Endothelial cell of umbilical vein (primary cell): ENCODE measurements around the gene ASB10. TPM values are rescaled to one million over a fixed set of nuclear protein-coding genes. Genes with fewer than 3 reads are reported as not detected.

Source experiments
- BruUV-seq: library from RNA; stranded (reverse); fragments of 400-500 nt; replicated peaks from 2 replicates; lab custom pipeline; 2021; lab: Mats Ljungman, UMichigan
- CTCF ChIA-PET: fragments of 300-600, 350-600 bp; sonication (Branson Sonifier 250); formaldehyde crosslinking; loops from one replicate; lab custom pipeline; 2021; ENCODE audit warnings: antibody characterized with exemption, inconsistent platforms; lab: Charles Lee
- POLR2A ChIA-PET: fragments of 300-600, 350-600 bp; sonication (Branson Sonifier 250); formaldehyde crosslinking; loops from one replicate; lab custom pipeline; 2021; ENCODE audit warnings: antibody characterized with exemption, inconsistent platforms; lab: Charles Lee
- DNase-seq: peaks from one replicate; pipeline ENCODE4 v3.0.0-alpha.2; 2011; ENCODE audit warnings: low read depth, low spot score
- FAIRE-seq: peaks from 2 replicates; lab custom pipeline; 2011; peaks lifted over from hg19 to GRCh38; lab: Jason Lieb, UNC
- H2AFZ ChIP-seq: 2 replicates; pipeline ENCODE4 v1.6.0; 2012; ENCODE audit warnings: low read depth, low read length, control low read depth, inconsistent platforms
- H3K27ac ChIP-seq: 2 replicates; pipeline ENCODE4 v1.5.1; 2011; ENCODE audit warnings: low read depth, mild to moderate bottlenecking, control low read depth, low read length, moderate library complexity; ENCODE audit not compliant: insufficient read depth
- H3K27me3 ChIP-seq, 2 experiments: 2 replicates each; pipeline versions ENCODE4 v1.6.0 to v1.6.1; 2011; ENCODE audit warnings: low read length in 2 of 2, mixed read lengths in 1 of 2; ENCODE audit not compliant: control insufficient read depth in 2 of 2, insufficient read depth in 2 of 2
- H3K36me3 ChIP-seq, 2 experiments: 2 replicates in 1 of 2; 3 replicates in 1 of 2; pipeline ENCODE4 v1.5.1; 2011; ENCODE audit warnings: low read length in 2 of 2, mild to moderate bottlenecking in 1 of 2, moderate library complexity in 1 of 2; ENCODE audit not compliant: control insufficient read depth in 2 of 2, insufficient read depth in 2 of 2; ENCODE audit errors: extremely low read depth in 1 of 2
- H3K4me1 ChIP-seq: 3 replicates; pipeline ENCODE4 v1.5.1; 2011; ENCODE audit warnings: mild to moderate bottlenecking, low read length; ENCODE audit not compliant: control insufficient read depth, insufficient read depth; ENCODE audit errors: extremely low read depth
- H3K4me2 ChIP-seq: 2 replicates; pipeline ENCODE4 v1.6.1; 2011; ENCODE audit warnings: low read length, control low read depth, mixed read lengths; ENCODE audit not compliant: insufficient read depth
- H3K4me3 ChIP-seq, 3 experiments: fragments of 200-600 bp in 1 of 3; sonication (generic), shearing (Covaris generic) in 1 of 3; replicated peaks in 1 of 3; 2 replicates each; pipeline ENCODE4 v1.5.1; 2011 to 2016; ENCODE audit warnings: control low read depth in 3 of 3, low read length in 3 of 3, mild to moderate bottlenecking in 2 of 3, inconsistent platforms in 1 of 3, low read depth in 1 of 3, moderate library complexity in 1 of 3; ENCODE audit not compliant: insufficient read depth in 1 of 3
- H3K79me2 ChIP-seq: 2 replicates; pipeline ENCODE4 v1.6.0; 2012; ENCODE audit warnings: low read length, inconsistent platforms; ENCODE audit not compliant: control insufficient read depth, insufficient read depth
- H3K9ac ChIP-seq: replicated peaks from 2 replicates; pipeline ENCODE3; 2011; ENCODE audit warnings: low read length, control low read depth; ENCODE audit not compliant: insufficient read depth; ENCODE audit errors: extremely low read depth
- H3K9me1 ChIP-seq: replicated peaks from 3 replicates; pipeline ENCODE4 v1.6.0; 2011; ENCODE audit warnings: mild to moderate bottlenecking, low read length; ENCODE audit not compliant: control insufficient read depth, insufficient read depth; ENCODE audit errors: extremely low read depth
- H3K9me3 ChIP-seq: replicated peaks from 2 replicates; pipeline ENCODE4 v1.5.1; 2012; ENCODE audit warnings: low read length, inconsistent platforms; ENCODE audit not compliant: control insufficient read depth, insufficient read depth
- H4K20me1 ChIP-seq: replicated peaks from 2 replicates; pipeline ENCODE3; 2011; ENCODE audit warnings: mild to moderate bottlenecking, low read length; ENCODE audit not compliant: control insufficient read depth, insufficient read depth; ENCODE audit errors: extremely low read depth
- EZH2 ChIP-seq: IDR thresholded peaks from 2 replicates; pipeline ENCODE4 v1.6.1; 2012; ENCODE audit warnings: borderline replicate concordance, low read depth, mild to moderate bottlenecking, moderate library complexity, low read length, inconsistent platforms; ENCODE audit not compliant: severe bottlenecking
- FOS ChIP-seq: IDR thresholded peaks from 2 replicates; pipeline ENCODE4 v1.6.1; 2011; ENCODE audit warnings: mild to moderate bottlenecking, low read length, moderate library complexity, borderline replicate concordance; ENCODE audit not compliant: insufficient read depth
- GATA2 ChIP-seq: IDR thresholded peaks from 2 replicates; pipeline ENCODE4 v1.7.0; 2011; ENCODE audit warnings: low read depth, mild to moderate bottlenecking, moderate library complexity, mixed read lengths, low read length; ENCODE audit not compliant: insufficient read length, insufficient read depth
- JUN ChIP-seq: IDR thresholded peaks from 2 replicates; pipeline ENCODE4 v1.6.1; 2011; ENCODE audit warnings: borderline replicate concordance, low read depth; ENCODE audit not compliant: insufficient read length, insufficient read depth
- MYC ChIP-seq: IDR thresholded peaks from one replicate; pipeline ENCODE4 v1.6.1; 2011; ENCODE audit warnings: mild to moderate bottlenecking, low read depth, low read length
- POLR2A ChIP-seq: IDR thresholded peaks from 2 replicates; pipeline ENCODE4 v1.6.1; 2012; ENCODE audit warnings: low read depth, mild to moderate bottlenecking, control low read depth, low read length
- POLR2AphosphoS5 ChIP-seq: IDR thresholded peaks from 2 replicates; pipeline ENCODE4 v1.6.1; 2012; ENCODE audit warnings: low read depth, mild to moderate bottlenecking, control low read depth, low read length, moderate library complexity; ENCODE audit not compliant: insufficient read depth
- dilution Hi-C: fragments of 300-500 bp; cut with MboI; formaldehyde crosslinking; loops from one replicate; pipeline ENCODE4 v1.15.0; 2019; ENCODE audit warnings: low sequenced_read_pairs; ENCODE audit not compliant: extremely low pct_ligation_motif_present
- intact Hi-C: fragments of 100-400 bp; cut with micrococcal nuclease; formaldehyde crosslinking; loops from one replicate; pipeline ENCODE4 v1.10.0; 2022
- polyA plus RNA-seq, 4 experiments: library from polyadenylated mRNA; depleted of rRNA in 3 of 4; stranded (reverse) in 3 of 4; unstranded in 1 of 4; fragments of >200 nt; gene quantifications; 2 replicates each; pipeline versions ENCODE4 v1.2.1 to v1.2.3, GENCODE V29; 2011 to 2012; ENCODE audit warnings: missing spikeins in 1 of 4
- total RNA-seq: library from RNA; stranded (reverse); gene quantifications from 2 replicates; pipeline ENCODE4 v1.2.3, GENCODE V29; 2021
- TF ChIP-seq, protein P1 (sequence below), 2 donors: IDR thresholded peaks; 1 replicate in 1 of 2; 2 replicates in 1 of 2; pipeline ENCODE4 v1.5.1; 2011; ENCODE audit warnings: low read length in 2 of 2, mild to moderate bottlenecking in 2 of 2, moderate library complexity in 2 of 2, control low read depth in 1 of 2, inconsistent platforms in 1 of 2, low read depth in 1 of 2; ENCODE audit not compliant: insufficient read depth in 1 of 2; ENCODE audit errors: extremely low read depth in 1 of 2
- TF ChIP-seq, protein P2 (sequence below): IDR thresholded peaks from 2 replicates; pipeline ENCODE4 v1.6.1; 2011; ENCODE audit not compliant: insufficient read depth, insufficient read length

The ASB10 gene
- total and polyA plus RNA-seq, 2 donors (not counting 3 experiments of a cell fraction or from before 2014, with no cell fraction given) = not detected

DNA sequence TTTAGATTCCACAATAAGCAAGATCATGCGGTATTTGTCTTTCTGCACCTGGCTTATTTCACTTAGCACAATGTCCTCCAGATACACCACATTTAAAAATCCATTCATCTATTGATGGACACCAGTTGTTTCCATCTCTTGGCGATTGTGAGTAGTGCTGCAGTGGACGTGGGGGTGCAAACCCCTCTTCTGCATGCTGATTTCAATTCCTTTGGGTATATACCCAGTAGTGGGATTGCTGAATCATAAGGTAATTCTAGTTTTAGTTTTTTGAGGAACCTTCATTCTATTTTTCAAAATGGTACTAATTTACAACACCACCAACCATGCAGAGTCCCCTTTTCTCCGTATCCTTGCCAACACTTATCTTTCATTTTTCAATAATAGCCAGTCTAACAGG is 2.0 kb upstream of the ASB10 start:
- BruUV-seq = no TSS peak
- no peak overlapping the region for H3K27ac ChIP-seq
- no peaks in the 10 kb centered on the region for H3K9me1 ChIP-seq
- TF ChIP-seq JUN (no peak), EZH2 (no peak), GATA2 (no peak), POLR2AphosphoS5 (no peak), MYC (no peak), FOS (no peak), POLR2A (no peak)
- TF ChIP-seq, protein P1, sequence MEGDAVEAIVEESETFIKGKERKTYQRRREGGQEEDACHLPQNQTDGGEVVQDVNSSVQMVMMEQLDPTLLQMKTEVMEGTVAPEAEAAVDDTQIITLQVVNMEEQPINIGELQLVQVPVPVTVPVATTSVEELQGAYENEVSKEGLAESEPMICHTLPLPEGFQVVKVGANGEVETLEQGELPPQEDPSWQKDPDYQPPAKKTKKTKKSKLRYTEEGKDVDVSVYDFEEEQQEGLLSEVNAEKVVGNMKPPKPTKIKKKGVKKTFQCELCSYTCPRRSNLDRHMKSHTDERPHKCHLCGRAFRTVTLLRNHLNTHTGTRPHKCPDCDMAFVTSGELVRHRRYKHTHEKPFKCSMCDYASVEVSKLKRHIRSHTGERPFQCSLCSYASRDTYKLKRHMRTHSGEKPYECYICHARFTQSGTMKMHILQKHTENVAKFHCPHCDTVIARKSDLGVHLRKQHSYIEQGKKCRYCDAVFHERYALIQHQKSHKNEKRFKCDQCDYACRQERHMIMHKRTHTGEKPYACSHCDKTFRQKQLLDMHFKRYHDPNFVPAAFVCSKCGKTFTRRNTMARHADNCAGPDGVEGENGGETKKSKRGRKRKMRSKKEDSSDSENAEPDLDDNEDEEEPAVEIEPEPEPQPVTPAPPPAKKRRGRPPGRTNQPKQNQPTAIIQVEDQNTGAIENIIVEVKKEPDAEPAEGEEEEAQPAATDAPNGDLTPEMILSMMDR (IDR thresholded peaks at IDR 0.05; ENCODE audit: extremely low read depth in 1 of 2, insufficient read depth in 1 of 2, low read depth in 1 of 2, low read length in 2 of 2) = no peak
- TF ChIP-seq, protein P2, sequence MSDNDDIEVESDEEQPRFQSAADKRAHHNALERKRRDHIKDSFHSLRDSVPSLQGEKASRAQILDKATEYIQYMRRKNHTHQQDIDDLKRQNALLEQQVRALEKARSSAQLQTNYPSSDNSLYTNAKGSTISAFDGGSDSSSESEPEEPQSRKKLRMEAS = no peak
- ChIA-PET POLR2A (no interaction called here), CTCF (no interaction called here)
- no peaks in the 10 kb centered on the region for H3K36me3 ChIP-seq
- H3K4me1 ChIP-seq = no peaks in the 10 kb centered on the region
- no peak overlapping the region for H2AFZ ChIP-seq
- dilution Hi-C loops = no loop called here
- DNase-seq (no peak), FAIRE-seq (no peak)
- H3K27me3 ChIP-seq = peaks cover 12 to 15% of the 10 kb centered on the region in 2 experiments
- intact Hi-C loops = no loop called here
- H3K9me3 ChIP-seq = no peaks in the 10 kb centered on the region
- no peak overlapping the region for H3K4me2 ChIP-seq
- no peaks in the 10 kb centered on the region for H3K79me2 ChIP-seq
- H3K4me3 ChIP-seq = no peak overlapping the region
- H4K20me1 ChIP-seq = no peaks in the 10 kb centered on the region
- H3K9ac ChIP-seq = no peak overlapping the region
